Gastroesophageal sphincter (tissue), 4 donors: ENCODE data around the gene KLK1. TPM values are rescaled to one million over a fixed set of nuclear protein-coding genes. Genes with fewer than 3 reads are reported as not detected.
"Not testable (repeated sequence)": the region's sequence is repeated elsewhere in the genome, so short reads cannot be mapped to it uniquely, and the experiment has no call there.

Experiments used
- ATAC-seq: fragments of 150-250 bp; one replicate; pipeline ENCODE4 v1.9.1; 2016; ENCODE audit warnings: mild to moderate bottlenecking, moderate library complexity
- H3K27ac ChIP-seq, 4 donors: fragments of 200-600 bp; sonication (generic) in 3 of 4; 1 replicate in 3 of 4; 2 replicates in 1 of 4; pipeline ENCODE4 v1.5.1; 2016 to 2019
- H3K27me3 ChIP-seq: fragments of 200-600 bp; sonication (generic); one replicate; pipeline ENCODE4 v1.5.1; 2019
- H3K36me3 ChIP-seq, 2 donors: fragments of 200-600 bp; sonication (generic); one replicate each; pipeline ENCODE4 v1.5.1; 2019; ENCODE audit warnings: control low read depth in 1 of 2
- H3K4me1 ChIP-seq, 3 donors: fragments of 200-600 bp; sonication (generic); 1 replicate in 2 of 3; 2 replicates in 1 of 3; pipeline ENCODE4 v1.5.1; 2016 to 2019; ENCODE audit warnings: control low read depth in 2 of 3
- H3K4me3 ChIP-seq, 2 donors: fragments of 200-600 bp; sonication (generic); one replicate each; pipeline ENCODE4 v1.5.1; 2019; ENCODE audit warnings: mild to moderate bottlenecking in 1 of 2, moderate library complexity in 1 of 2
- H3K9me3 ChIP-seq, 3 donors: fragments of 200-600 bp; sonication (generic); one replicate each; pipeline ENCODE4 v1.5.1; 2017 to 2019; ENCODE audit warnings: control low read depth in 2 of 3
- POLR2A ChIP-seq, 2 donors: fragments of 450-650 bp; IDR thresholded peaks; one replicate each; pipeline ENCODE4 v1.6.1; 2017; ENCODE audit warnings: antibody characterized with exemption in 2 of 2, mild to moderate bottlenecking in 2 of 2, moderate library complexity in 1 of 2
- WGBS, 2 donors: methylation state at CpG; one replicate each; pipeline ENCODE4 v1.1.5; 2018; ENCODE audit warnings: low coverage in 1 of 2; 5-methylcytosine and 5-hydroxymethylcytosine counted together
- small RNA-seq, 4 donors: library from RNA; depleted of rRNA; stranded (forward); fragments of <200 nt; gene quantifications; one replicate each; pipeline ENCODE3, GENCODE V24; 2016
- total RNA-seq, 4 donors: library from RNA; depleted of rRNA; stranded (reverse); fragments of >200 nt; gene quantifications; one replicate each; pipeline ENCODE4 v1.1.0, GENCODE V29; 2016

The KLK1 gene
- total RNA-seq, 4 donors from 2014 or later, result not detected

- no peak for TF ChIP-seq POLR2A (IDR thresholded peaks at IDR 0.05)
- no peak for ATAC-seq
- 58% methylated on average over 6 of the region's 13 CpGs; no CpG with 5 or more reads in 1 of the 2 donors for WGBS, 2 donors
Measured at GRCh38 chr19:50770888-50771287, 52.7 kb downstream of the KLK1 start.

GRCh38 chr19:50770164-50770563 is 53.4 kb downstream of the KLK1 start, which contains the start of gene GPR32:
TSS of gene GPR32 (plus strand) at chr19:50770464. CDS start at chr19:50770601, 137 bp downstream.
- peaks cover 96% of the 10 kb centered on the region for H3K27me3 ChIP-seq
- H3K9me3 ChIP-seq, H3K4me1 ChIP-seq, H3K36me3 ChIP-seq, H3K27ac ChIP-seq, H3K4me3 ChIP-seq, ATAC-seq: not testable (repeated sequence)
- WGBS, 2 donors, result 63 to 100% methylated on average over 1 to 2 of the region's 2 CpGs

More at GRCh38 chr19:50770888-50771287, 52.7 kb downstream of the KLK1 start:
- Histone ChIP-seq H3K4me1 (no peaks in the 10 kb centered on the region), H3K9me3 (peaks cover 0 to 5% (median 0%) of the 10 kb centered on the region in 3 donors), H3K36me3 (no peaks in the 10 kb centered on the region), H3K27ac (no peak overlapping the region), H3K27me3 (peaks cover 96% of the 10 kb centered on the region), H3K4me3 (no peak overlapping the region)

Small RNAs within 50 kb of the gene (small RNA-seq; reads per million reads assigned to genes)
- 122 to 157 (median 133) reads per million in 4 donors for gene SNORD88A
- 0 reads per million in 4 donors for gene SNORD88B
- gene SNORD88C, result 0 reads per million in 4 donors

Other genes starting within 250 kb of the KLK1 start
- under 1 TPM in 1 of 4 donors, not detected in 3; 0.42 TPM for gene SYT3, start 183.9 kb downstream of the KLK1 start, total RNA-seq
- not detected for gene C19orf81, start 174.3 kb downstream of the KLK1 start, total RNA-seq
- gene SHANK1, start 104.0 kb downstream of the KLK1 start, total RNA-seq, result under 1 TPM in 3 of 4 donors, not detected in 1; 0.15 to 0.40 (median 0.31) TPM
- gene CLEC11A, start 100.4 kb downstream of the KLK1 start, total RNA-seq, result 10 to 100 TPM in 2 of 4 donors, 1 to 10 TPM in 2; 4.6 to 17.1 (median 8.4) TPM
- gene GPR32, start 53.3 kb downstream of the KLK1 start, total RNA-seq, result not detected
- not detected for gene ACP4, start 33.4 kb downstream of the KLK1 start, total RNA-seq
- not detected for gene KLK15, start 9.8 kb upstream of the KLK1 start, total RNA-seq
- gene KLK3, start 31.1 kb upstream of the KLK1 start, total RNA-seq, result not detected
- gene KLK2, start 49.7 kb upstream of the KLK1 start, total RNA-seq, result not detected
- gene KLK4, start 87.6 kb upstream of the KLK1 start, total RNA-seq, result not detected
- 1 to 10 TPM in 1 of 4 donors, not detected in 3; 1.2 TPM for gene KLK5, start 129.3 kb upstream of the KLK1 start, total RNA-seq
- gene KLK6, start 145.8 kb upstream of the KLK1 start, total RNA-seq, result 1 to 10 TPM in 2 of 4 donors, not detected in 2; 1.1 to 7.8 TPM
- 10 to 100 TPM in 1 of 4 donors, under 1 TPM in 1, not detected in 2; 0.31 to 16.7 TPM for gene KLK7, start 160.1 kb upstream of the KLK1 start, total RNA-seq
- 1 to 10 TPM in 2 of 4 donors, not detected in 2; 2.3 to 4.6 TPM for gene KLK8, start 177.8 kb upstream of the KLK1 start, total RNA-seq
- 1 to 10 TPM in 3 of 4 donors, not detected in 1; 1.7 to 6.7 (median 4.1) TPM for gene KLK10, start 195.9 kb upstream of the KLK1 start, total RNA-seq
- 10 to 100 TPM in 1 of 4 donors, under 1 TPM in 1, not detected in 2; 0.78 to 12.3 TPM for gene KLK11, start 202.8 kb upstream of the KLK1 start, total RNA-seq
- gene KLK12, start 211.2 kb upstream of the KLK1 start, total RNA-seq, result 1 to 10 TPM in 1 of 4 donors, under 1 TPM in 2, not detected in 1; 0.40 to 1.2 (median 0.54) TPM
- 1 to 10 TPM in 3 of 4 donors, not detected in 1; 1.3 to 6.1 (median 5.1) TPM for gene KLK13, start 241.3 kb upstream of the KLK1 start, total RNA-seq